CD4-positive, alpha-beta T cell treated with Interferon alpha-2 for 1 hour (primary cell): ENCODE results near the gene RTN4R.
"Not testable (repeated sequence)": the region's sequence is repeated elsewhere in the genome, so short reads cannot be mapped to it uniquely, and the experiment has no call there.

ENCODE experiments used
- DNase-seq, 2 donors: peaks; one replicate each; pipeline ENCODE4 v3.0.0-alpha.2; 2020 to 2022

Gene RTN4R

DNA sequence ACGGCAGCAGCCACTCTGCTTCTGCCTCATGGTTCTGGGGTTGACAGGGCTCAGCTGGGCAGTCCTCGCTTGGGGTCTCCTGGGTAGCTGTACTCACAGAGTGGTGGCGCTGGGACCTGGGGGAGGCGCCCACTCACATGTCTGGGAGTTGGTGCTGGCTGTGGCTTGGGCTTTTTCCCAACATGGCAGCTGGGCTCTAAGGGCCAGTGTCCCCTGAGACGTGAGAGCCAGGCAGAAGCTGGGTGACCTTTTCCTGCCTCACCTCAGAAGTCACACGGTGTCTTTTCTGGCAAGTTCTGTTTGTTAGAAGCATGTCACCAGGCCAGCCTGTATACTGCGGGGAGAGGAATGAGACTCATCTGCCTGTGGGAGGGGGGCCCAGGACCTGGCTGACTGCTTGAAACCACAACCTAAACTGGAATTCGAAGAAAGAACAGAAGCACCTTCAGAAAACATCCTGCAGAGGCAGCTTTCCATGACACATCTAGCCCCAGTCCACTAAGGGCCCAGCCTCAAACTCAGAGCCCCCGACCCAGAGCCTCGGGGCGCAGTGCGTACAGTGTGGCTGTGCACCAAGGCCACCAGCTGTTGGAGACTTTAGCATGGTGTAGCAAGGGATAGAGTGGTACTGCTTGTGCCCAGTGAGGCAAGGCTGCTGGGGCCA lies 37.2 kb upstream of the RTN4R start:
- not testable (repeated sequence) for DNase-seq

DNA sequence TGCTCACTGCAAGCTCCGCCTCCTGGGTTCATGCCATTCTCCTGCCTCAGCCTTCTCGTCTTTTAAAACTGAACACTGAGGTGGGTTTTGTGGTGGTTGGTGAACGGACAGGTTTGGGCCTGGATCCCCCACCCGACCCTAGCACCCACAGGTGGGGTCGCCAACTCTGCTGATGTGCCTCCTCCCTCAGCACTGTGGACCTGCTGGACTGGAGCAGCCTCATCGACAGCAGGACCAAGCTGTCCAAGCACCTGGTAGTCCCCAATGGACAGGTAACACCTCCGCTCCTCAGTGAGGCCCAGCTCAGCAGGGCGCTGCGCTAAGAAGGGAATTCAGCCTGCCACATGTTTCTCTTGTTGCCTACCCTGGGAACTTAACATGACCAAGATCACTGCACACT lies 36.5 kb upstream of the RTN4R start:
- no peak for DNase-seq

DNA sequence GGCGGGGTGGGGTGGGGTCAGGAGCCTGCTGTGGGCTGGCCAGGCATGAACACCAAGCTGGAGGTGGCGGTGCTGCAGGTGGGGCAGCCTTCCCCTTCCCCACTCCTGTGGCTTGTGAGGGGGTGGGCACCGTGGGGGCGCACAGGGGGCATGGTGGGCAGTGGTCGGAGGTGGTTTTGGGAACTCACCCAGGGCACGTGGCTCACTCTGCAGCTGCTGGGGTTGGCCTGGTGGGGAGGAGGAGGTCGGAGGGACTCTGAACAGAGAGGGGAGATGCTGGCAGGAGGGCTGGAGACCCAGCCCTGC lies 35.1 kb upstream of the RTN4R start:
- not testable (repeated sequence) for DNase-seq

DNA sequence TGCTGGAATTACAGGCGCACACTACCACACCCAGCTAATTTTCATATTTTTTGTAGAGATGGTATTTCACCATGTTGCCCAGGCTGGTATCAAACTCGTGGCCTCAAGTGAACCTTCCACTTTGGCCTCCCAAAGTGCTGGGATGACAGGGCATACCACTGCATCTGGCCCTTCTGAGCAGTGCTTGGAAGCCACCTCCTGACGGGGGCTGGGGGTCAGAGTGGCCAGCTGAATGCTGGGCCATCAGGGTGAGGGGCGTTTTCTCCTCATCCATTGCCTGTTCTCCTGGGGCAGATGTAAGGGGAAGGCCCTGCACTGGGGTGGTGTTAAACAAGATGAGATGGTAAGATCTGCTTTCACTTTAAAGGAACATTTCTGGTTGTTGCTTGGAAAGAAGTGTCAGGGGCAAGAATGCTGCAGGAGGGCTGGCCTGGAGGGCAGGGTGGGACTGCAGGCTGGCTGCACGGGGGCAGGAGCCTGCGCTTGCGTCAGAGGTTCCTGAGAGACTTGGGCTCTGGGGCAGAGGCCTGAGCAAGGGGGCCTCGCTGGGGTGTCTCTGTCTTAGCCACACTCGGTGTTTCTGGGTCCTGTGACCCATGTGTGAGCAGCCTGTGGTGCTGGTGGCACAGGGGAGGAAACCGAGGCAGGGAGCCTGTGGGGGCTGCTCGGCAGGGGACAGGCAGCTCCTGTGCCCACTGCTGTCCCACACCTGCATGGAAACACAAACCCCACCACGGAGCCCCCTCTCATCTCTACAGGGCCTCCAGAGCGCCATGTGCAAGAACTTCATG lies 34.5 kb upstream of the RTN4R start:
- DNase-seq, result no peak

DNA sequence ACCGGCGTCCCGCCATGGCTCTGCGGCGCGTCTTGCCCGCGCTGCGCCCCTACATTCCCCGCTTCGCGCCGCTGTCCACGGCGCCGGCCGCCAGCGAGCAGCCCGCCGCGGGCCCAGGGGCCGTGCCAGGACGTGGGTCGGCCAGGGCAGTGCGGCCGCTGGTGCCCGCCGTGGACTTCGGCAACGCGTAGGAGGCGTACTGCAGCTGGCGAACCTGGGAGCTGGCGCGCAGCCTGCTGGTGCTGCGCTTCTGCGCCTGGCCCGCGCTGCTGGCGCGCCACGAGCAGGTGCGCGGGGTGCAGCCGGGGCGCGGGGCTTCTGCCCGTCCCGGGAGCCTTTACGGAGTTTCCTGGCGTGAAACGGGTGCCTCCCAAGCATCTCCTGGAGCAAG lies 31.6 kb upstream of the RTN4R start:
- no peak for DNase-seq

DNA sequence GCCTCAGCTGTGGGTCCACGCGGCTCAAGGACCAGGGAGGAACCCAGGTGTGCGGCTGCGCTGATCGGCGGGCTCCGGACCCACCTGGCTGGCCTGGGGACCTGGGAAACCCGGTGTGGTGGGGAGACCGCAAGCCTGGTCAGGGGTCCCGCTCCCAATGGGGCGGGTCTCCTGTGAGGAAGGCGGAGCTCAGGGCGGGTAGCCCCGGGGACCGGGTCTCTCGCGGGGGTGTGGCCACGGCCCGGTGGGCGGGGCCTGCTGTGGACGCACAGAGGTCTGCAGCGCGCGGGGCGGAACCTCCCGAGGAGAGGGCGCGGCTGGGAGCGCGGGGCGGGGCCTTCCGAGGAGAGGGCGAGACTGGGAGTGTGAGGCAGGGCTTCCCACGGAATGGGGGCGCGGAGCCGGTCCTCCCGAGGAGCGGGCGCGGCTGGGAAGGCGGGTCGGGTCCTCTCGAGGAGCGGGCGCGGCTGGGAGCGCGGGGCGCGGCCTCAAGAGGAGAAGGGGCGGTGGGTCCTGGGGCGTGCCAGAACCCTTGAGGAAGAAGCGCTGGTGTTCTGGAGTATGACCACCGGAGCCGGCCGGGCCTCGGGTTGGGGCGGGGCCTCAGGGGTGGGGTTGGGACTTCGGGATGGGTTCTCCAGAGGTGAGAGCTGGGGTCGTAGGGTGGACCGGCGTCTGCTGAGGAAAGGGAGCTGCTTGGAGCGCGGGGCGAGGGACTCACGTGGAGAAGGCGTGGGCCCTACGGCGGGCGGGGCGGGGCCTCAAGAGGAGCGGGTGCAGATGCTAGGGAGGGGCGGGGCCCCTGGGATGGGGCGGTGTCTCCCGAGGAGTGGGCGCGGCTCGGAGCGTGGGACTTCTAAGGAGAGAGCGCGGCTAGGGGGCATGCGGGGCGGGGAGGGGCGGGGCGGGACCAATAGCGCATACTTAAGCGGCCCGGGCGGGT lies 31.0 kb upstream of the RTN4R start:
- peak; percentile 94 to 95 for DNase-seq

DNA sequence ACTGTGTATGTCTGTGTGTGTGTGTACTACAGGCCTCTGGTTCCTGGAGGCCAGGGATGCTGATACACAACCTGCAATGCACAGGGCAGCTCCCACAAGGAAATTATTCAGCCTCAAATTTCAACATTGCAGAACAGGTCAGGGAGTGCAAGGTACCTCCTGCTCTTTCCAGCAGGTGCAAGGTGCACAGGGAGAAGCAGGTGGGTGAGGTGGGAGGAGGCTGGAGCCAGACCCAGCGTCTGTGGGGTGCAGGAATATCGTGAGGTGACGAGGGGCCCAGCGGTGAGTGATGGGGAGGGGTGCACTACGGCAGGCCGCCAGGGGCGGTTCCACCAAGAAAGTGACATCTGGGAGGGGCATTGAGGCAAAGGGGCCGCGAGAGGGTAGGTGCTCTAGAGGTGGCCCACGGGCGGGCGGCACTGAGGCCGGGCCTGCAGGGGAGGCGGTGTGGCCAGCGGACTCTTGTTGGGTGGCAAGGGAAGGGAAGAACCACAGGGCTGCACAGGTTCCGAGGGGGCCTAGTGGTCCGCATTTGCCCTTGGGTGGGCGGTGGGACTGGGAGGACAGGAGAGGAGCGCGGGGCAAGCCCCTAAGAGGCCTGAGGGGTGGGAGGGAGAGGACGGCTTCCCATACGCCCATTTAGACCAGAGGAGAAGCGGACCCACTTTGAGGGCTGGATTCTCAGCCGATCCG lies 30.1 kb upstream of the RTN4R start:
- DNase-seq, result peak in 1 of 2 donors; percentile 6

DNA sequence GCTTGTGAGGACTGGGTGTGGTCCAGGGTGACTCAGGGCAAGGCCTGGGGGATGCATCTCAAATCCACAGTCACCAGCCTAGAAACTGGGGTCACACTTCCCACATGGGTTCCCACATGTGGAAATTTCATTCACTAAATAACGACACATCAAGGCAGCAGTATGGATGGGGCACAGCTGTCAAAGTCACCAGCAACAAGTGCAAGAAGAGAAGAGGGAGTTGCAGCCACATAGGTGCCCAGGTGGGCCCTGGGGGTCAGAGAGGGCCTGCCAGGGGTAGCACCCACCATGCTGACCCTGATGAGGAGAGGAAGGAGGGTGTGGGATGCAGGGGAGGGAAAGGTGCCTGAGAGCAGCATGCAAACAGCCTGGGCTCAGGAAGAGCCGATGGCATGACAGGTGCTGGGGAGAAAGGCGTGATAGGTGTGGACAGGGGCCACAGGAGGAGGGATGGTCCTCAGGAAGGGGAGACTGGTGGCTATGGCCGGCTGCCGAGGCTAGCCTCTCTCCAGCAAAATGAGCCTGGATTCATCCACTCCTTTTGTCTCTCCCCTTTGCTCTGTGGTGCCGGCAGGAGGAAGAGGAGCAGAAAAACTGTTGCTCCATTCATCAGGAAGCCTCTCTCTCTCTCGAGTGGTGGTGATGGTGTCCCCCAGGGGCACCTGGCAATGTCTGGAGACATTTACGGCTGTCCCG lies 29.4 kb upstream of the RTN4R start:
- no peak for DNase-seq

- no peak for DNase-seq
These were observed 28.5 kb upstream of the RTN4R start for GRCh38 chr22:20296598-20296997.

DNA sequence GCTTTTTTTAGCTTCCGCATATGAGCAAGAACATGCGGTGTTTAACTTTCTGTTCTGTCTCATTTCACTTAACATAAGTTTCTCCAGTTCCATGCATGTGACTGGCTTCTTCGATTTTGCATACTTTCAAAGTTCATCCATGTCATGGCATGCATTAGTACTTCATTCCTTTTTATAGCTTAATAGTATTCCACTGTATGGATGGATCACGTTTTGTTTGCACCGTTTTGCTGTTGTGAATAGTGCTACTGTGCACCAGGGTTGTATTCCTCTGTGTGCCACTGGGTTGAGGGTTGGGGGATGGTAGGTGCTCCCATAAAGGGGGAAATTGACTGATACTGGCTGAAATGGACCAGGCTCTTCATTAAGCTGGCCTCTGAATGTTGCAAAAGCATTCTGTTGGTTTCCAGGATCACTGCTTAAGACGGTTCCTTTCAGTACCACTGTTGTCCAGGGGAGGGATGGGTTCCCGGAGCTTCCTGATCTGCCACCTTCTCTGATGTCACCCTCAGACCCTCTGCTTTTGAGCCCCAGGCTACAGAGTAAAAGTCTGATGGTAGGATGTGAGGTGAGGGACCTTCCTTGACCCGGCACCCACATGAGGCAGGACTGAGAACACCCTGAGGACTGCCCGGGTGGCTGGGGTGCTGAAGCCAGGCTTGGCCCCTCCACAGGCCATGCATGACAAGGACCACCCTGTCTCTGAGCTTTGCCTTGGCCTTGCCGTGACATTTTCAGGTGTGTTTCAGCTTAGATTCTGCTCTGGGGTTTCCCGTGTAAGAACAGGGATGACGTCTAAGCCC lies 27.3 kb upstream of the RTN4R start:
- no peak for DNase-seq

GRCh38 chr22:20292673-20293232 lies 24.6 kb upstream of the RTN4R start:
- no peak for DNase-seq

DNA sequence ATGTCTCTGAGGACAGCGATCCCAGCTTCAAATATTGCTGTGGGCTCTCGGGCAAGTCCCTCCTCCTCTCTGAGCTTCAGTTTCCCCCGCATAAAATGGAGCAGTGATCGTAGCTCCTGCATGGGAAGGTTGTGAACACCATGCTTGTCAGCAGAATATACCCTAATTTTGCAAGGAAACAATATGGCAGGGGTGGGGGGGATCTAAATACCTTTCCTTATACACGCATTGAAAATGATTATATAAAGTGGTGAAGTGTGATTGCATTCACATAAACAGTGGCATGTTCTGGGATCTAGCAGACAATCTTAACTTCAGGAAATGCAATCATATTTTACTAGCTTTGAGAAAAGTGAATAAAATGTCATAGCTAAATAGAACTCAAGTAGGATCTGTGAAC lies 24.0 kb upstream of the RTN4R start:
- no peak for DNase-seq

DNA sequence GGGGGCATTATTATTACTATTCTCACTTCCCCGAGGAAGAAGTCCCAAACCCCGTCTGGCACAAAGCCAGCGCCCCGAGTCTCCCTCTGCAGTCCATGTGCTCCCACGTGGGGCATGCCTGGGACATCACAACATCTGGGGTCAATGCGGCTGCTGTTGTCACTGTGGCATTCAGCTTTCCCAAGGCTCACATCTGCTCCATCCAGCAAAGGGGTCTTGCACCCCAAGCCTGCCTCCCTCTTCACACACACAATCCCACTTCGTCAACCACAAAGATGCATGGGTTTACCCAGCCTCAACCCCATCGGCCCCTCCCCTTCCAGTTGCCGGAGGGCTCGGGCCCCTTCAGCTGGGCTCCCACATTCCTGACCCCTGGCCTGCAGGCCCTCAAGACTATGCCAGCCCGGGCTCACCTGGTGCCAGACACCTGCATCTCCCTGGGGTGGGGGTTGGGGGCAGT lies 23.5 kb upstream of the RTN4R start:
- no peak for DNase-seq

- no peak for DNase-seq
These were observed 23.1 kb upstream of the RTN4R start for GRCh38 chr22:20291249-20291586.

GRCh38 chr22:20290578-20291248 lies 22.6 kb upstream of the RTN4R start:
- no peak for DNase-seq

DNA sequence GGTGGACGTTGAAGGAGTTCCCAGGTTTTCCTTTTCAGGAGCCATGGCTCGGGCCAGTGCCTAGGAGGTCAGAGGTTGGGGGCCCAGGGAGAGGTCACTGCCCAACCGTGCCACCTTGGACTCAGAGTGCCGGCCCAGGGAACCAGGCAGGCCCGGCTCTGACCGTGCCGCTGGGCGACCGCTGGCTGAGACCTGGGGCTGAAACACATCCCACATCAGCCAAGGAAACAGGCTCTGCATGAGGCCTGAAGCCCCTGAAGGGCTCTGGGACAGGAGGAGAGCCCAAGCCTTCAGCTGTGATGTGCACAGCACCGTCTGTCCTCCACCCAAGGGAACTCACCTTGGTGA lies 21.9 kb upstream of the RTN4R start:
- DNase-seq, result no peak

DNA sequence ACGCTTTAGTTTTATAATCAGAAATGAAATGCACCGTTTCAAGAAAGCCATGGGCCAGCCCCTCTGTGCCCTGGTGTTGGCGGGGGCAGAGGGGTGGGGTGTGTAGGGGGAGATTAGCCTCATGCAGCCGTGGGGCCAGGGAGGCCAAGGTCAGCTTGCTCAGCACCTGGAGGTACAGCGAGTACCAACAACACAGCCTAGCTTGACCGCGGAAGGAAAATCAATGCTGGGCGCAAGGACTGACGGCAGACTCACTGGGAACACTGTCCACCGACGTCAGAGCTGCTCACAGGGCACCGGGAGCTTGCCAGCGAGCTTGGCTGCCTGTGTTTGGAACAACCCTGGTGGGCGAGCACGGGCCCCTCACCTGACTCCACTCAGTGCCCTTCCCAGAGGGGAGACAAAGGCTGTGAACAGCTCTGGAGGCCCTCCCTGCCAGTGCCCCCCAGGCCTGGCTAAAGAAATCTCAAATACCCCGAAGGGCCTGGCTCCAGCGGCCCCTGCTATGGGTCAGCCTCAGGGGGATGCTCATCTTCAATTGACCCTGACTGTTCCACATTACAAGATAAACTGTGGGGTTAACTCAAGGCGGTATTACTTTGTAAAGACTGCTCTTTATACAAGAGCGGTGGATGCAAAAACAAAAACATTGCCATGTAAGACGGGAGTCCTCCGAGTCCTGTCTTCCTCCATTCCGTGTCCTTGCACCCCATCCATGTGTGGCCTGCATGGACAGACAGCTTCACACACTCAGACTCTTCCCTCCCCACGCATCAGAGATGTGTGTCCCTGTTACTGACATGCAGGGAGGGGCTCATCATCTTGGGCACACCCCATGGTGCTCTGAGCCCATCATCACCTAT lies 21.3 kb upstream of the RTN4R start:
- DNase-seq, result not testable (repeated sequence)

- not testable (repeated sequence) for DNase-seq
These were observed 18.8 kb upstream of the RTN4R start for GRCh38 chr22:20286784-20287423.

DNA sequence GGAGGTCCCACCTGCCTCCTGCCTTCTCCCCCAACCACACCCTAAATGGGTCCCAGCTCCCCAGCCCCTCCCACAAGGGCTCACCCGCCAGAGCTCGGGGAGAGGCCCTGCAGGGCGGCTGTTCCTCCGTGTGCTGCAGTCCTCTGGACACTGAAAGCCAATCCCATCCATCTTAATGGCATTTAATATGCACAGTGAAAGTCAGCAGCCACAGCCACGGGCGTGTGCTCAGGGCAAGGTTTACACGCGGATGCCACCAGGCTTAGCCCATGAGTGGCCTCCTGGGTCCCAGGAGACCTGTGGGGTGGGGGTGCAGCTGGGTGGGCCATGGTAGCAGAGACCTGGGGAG lies 18.2 kb upstream of the RTN4R start:
- DNase-seq, result not testable (repeated sequence)
